HepG2 (cell line): Measurements from ENCODE around the gene ARAP1.

Source experiments
- POLR2A ChIP-seq, 2 experiments: IDR thresholded peaks; 2 replicates each; pipeline ENCODE4 v1.6.1; 2011; ENCODE audit warnings: low read depth in 2 of 2, low read length in 2 of 2, mild to moderate bottlenecking in 1 of 2, moderate library complexity in 1 of 2; ENCODE audit not compliant: insufficient read depth in 1 of 2
- REST ChIP-seq, 2 experiments: IDR thresholded peaks; 2 replicates each; pipeline ENCODE4 v1.6.1; 2011 to 2012; ENCODE audit warnings: low read length in 2 of 2, borderline replicate concordance in 1 of 2, low read depth in 1 of 2, mild to moderate bottlenecking in 1 of 2, moderate library complexity in 1 of 2
- ZBTB1 ChIP-seq: sonication (generic); formaldehyde crosslinking; IDR thresholded peaks from 2 replicates; pipeline ENCODE4 v1.4.0; 2020; ENCODE audit warnings: missing genetic modification reagents, borderline replicate concordance
- ZNF354B ChIP-seq: sonication (generic); formaldehyde crosslinking; IDR thresholded peaks from 2 replicates; pipeline ENCODE4 v1.8.0; 2022; ENCODE audit warnings: mild to moderate bottlenecking, missing genetic modification reagents
- TF ChIP-seq, protein P1 (sequence below): sonication (generic); formaldehyde crosslinking; IDR thresholded peaks from 2 replicates; pipeline ENCODE4 v1.8.0; 2022; ENCODE audit warnings: missing genetic modification reagents, mild to moderate bottlenecking, moderate library complexity, borderline replicate concordance

DNA sequence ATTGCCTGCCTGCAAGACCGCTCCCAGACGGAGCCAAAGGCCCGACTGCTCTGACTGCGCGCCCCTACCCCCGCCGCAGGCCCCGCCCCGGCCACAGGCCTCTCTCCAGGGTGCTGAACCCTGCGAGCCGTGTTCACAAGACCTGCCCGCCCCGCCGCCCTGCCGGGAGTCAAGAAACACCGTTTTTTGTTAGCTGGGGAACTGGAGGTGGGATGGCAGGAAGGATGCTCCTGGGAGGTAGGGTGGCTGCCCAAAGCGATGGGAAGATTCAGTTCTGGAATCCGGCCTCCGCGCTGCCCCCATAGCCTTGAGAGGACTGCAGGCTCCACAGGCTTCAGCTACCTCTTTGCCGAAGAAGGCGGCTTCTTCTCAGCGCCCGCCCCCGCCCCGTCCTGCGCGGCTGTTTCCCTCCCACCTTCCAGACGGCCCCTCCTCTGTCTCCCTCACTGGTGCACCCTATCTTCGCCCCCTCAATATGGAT lies 75.3 kb downstream of the ARAP1 start:
- TF ChIP-seq REST (IDR thresholded peaks at IDR 0.05; ENCODE audit: borderline replicate concordance in 1 of 2, low read depth in 1 of 2, low read length in 2 of 2) (peak; percentile 94 to 96), POLR2A (IDR thresholded peaks at IDR 0.05; ENCODE audit: insufficient read depth in 1 of 2, low read depth in 2 of 2, low read length in 2 of 2) (no peak), ZNF354B (CRISPR knock-in tag) (no peak), ZBTB1 (no peak)
- TF ChIP-seq, protein P1, sequence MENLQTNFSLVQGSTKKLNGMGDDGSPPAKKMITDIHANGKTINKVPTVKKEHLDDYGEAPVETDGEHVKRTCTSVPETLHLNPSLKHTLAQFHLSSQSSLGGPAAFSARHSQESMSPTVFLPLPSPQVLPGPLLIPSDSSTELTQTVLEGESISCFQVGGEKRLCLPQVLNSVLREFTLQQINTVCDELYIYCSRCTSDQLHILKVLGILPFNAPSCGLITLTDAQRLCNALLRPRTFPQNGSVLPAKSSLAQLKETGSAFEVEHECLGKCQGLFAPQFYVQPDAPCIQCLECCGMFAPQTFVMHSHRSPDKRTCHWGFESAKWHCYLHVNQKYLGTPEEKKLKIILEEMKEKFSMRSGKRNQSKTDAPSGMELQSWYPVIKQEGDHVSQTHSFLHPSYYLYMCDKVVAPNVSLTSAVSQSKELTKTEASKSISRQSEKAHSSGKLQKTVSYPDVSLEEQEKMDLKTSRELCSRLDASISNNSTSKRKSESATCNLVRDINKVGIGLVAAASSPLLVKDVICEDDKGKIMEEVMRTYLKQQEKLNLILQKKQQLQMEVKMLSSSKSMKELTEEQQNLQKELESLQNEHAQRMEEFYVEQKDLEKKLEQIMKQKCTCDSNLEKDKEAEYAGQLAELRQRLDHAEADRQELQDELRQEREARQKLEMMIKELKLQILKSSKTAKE (CRISPR knock-in tag): no peak
